H1 (cell line): Measurements from ENCODE around the gene LAG3. TPM values are rescaled to one million over a fixed set of nuclear protein-coding genes. Genes with fewer than 3 reads are reported as not detected.

Experiments used
- CTCF ChIA-PET: fragments of 300-600 bp; sonication (Branson Sonifier 250); formaldehyde crosslinking; loops from one replicate; lab custom pipeline; 2021; ENCODE audit not compliant: partially characterized antibody; lab: Charles Lee
- POLR2A ChIA-PET: fragments of 300-600 bp; sonication (Branson Sonifier 250); formaldehyde crosslinking; loops from one replicate; lab custom pipeline; 2021; ENCODE audit warnings: inconsistent platforms; ENCODE audit not compliant: partially characterized antibody; lab: Charles Lee
- DNase-seq, 2 experiments: peaks; one replicate each; pipeline versions ENCODE4 v3.0.0 to v3.0.0-alpha.2; 2010 to 2022; ENCODE audit warnings: low spot score in 2 of 2, low read depth in 1 of 2, mixed read lengths in 1 of 2
- FAIRE-seq: peaks from 2 replicates; lab custom pipeline; 2011; peaks lifted over from hg19 to GRCh38; lab: Jason Lieb, UNC
- H2AFZ ChIP-seq: 2 replicates; pipeline ENCODE4 v1.8.1; 2012; ENCODE audit warnings: low read length, inconsistent platforms
- H2AK5ac ChIP-seq: 2 replicates; pipeline ENCODE4 v1.6.1; 2013; ENCODE audit warnings: low read depth, low read length
- H2BK120ac ChIP-seq: replicated peaks from 2 replicates; pipeline ENCODE3; 2013; ENCODE audit warnings: low read depth, low read length, inconsistent platforms
- H2BK12ac ChIP-seq: 2 replicates; pipeline ENCODE4 v1.6.1; 2013; ENCODE audit warnings: low read depth, low read length
- H2BK15ac ChIP-seq: 2 replicates; pipeline ENCODE4 v1.6.1; 2013; ENCODE audit warnings: low read length
- H2BK20ac ChIP-seq: 2 replicates; pipeline ENCODE4 v1.6.1; 2013; ENCODE audit warnings: low read length
- H2BK5ac ChIP-seq: 2 replicates; pipeline ENCODE4 v1.6.1; 2013; ENCODE audit warnings: low read depth, low read length
- H3K14ac ChIP-seq: 2 replicates; pipeline ENCODE4 v1.6.1; 2013; ENCODE audit warnings: inconsistent platforms; ENCODE audit not compliant: insufficient read length
- H3K18ac ChIP-seq: 2 replicates; pipeline ENCODE4 v1.6.1; 2013; ENCODE audit warnings: low read length; ENCODE audit errors: extremely low read depth
- H3K23ac ChIP-seq: 2 replicates; pipeline ENCODE4 v1.6.1; 2013; ENCODE audit warnings: inconsistent platforms; ENCODE audit not compliant: insufficient read length
- H3K23me2 ChIP-seq: 2 replicates; pipeline ENCODE4 v1.6.1; 2013; ENCODE audit warnings: low read depth, low read length
- H3K27ac ChIP-seq: 2 replicates; pipeline ENCODE4 v1.6.1; 2011; ENCODE audit warnings: low read depth, low read length, inconsistent platforms
- H3K27me3 ChIP-seq, 4 experiments: replicated peaks in 1 of 4; 1 replicate in 1 of 4; 2 replicates in 3 of 4; pipeline versions ENCODE4 v1.6.1 to v1.8.1; 2011 to 2013; ENCODE audit warnings: low read length in 3 of 4, mild to moderate bottlenecking in 3 of 4, inconsistent platforms in 2 of 4, mixed read lengths in 2 of 4, moderate library complexity in 1 of 4; ENCODE audit not compliant: control insufficient read depth in 3 of 4, insufficient read depth in 3 of 4; ENCODE audit errors: extremely low read depth in 1 of 4
- H3K36me3 ChIP-seq, 4 experiments: 2 replicates each; pipeline versions ENCODE4 v1.6.1 to v1.8.1; 2011 to 2013; ENCODE audit warnings: mild to moderate bottlenecking in 4 of 4, low read length in 3 of 4, moderate library complexity in 2 of 4, control low read depth in 1 of 4, inconsistent platforms in 1 of 4; ENCODE audit not compliant: insufficient read depth in 4 of 4, control insufficient read depth in 2 of 4
- H3K4ac ChIP-seq: replicated peaks from 2 replicates; pipeline ENCODE3; 2013; ENCODE audit warnings: low read length, low read depth, mixed read lengths, inconsistent platforms; ENCODE audit not compliant: insufficient read length
- H3K4me1 ChIP-seq, 4 experiments: replicated peaks in 1 of 4; 1 replicate in 1 of 4; 2 replicates in 3 of 4; pipeline versions ENCODE4 v1.6.1 to v1.8.1; 2011 to 2013; ENCODE audit warnings: low read length in 3 of 4, inconsistent platforms in 2 of 4, mixed read lengths in 1 of 4; ENCODE audit not compliant: insufficient read depth in 4 of 4, control insufficient read depth in 3 of 4
- H3K4me2 ChIP-seq, 2 experiments: 2 replicates each; pipeline versions ENCODE4 v1.6.1 to v1.8.1; 2011 to 2013; ENCODE audit warnings: low read depth in 2 of 2, low read length in 2 of 2, control low read depth in 1 of 2, inconsistent platforms in 1 of 2, mild to moderate bottlenecking in 1 of 2; ENCODE audit not compliant: insufficient read depth in 1 of 2
- H3K4me3 ChIP-seq, 4 experiments: fragments of 200-600, 300-600 bp in 1 of 4; sonication (generic), shearing (Covaris generic), sonication (Bioruptor Twin) in 1 of 4; 2 replicates each; pipeline versions ENCODE4 v1.5.1 to v1.8.1; 2011 to 2016; ENCODE audit warnings: low read length in 4 of 4, low read depth in 3 of 4, control low read depth in 2 of 4, inconsistent platforms in 2 of 4, mild to moderate bottlenecking in 2 of 4, mixed read lengths in 1 of 4, moderate library complexity in 1 of 4; ENCODE audit not compliant: insufficient read depth in 2 of 4; ENCODE audit errors: extremely low read depth in 1 of 4
- H3K56ac ChIP-seq: replicated peaks from 2 replicates; pipeline ENCODE3; 2013; ENCODE audit warnings: low read depth, mild to moderate bottlenecking, mixed read lengths, low read length, inconsistent platforms; ENCODE audit not compliant: insufficient read length
- H3K79me1 ChIP-seq: 2 replicates; pipeline ENCODE4 v1.6.1; 2013; ENCODE audit warnings: low read depth, low read length, control low read depth
- H3K79me2 ChIP-seq, 2 experiments: 2 replicates each; pipeline versions ENCODE4 v1.6.1 to v1.8.1; 2012 to 2013; ENCODE audit warnings: low read length in 2 of 2, mild to moderate bottlenecking in 2 of 2, inconsistent platforms in 1 of 2; ENCODE audit not compliant: insufficient read depth in 2 of 2, control insufficient read depth in 1 of 2
- H3K9ac ChIP-seq, 4 experiments: replicated peaks in 1 of 4; 1 replicate in 1 of 4; 2 replicates in 3 of 4; pipeline versions ENCODE4 v1.6.1 to v1.8.1; 2011 to 2013; ENCODE audit warnings: low read depth in 3 of 4, low read length in 3 of 4, control low read depth in 2 of 4, mild to moderate bottlenecking in 2 of 4, moderate library complexity in 2 of 4, inconsistent platforms in 1 of 4; ENCODE audit errors: extremely low read depth in 1 of 4
- H3K9me3 ChIP-seq, 2 experiments: 2 replicates each; pipeline versions ENCODE4 v1.6.1 to v1.8.1; 2012 to 2013; ENCODE audit warnings: mild to moderate bottlenecking in 2 of 2, moderate library complexity in 2 of 2, control low read depth in 1 of 2, inconsistent platforms in 1 of 2, low read depth in 1 of 2, low read length in 1 of 2, mixed read lengths in 1 of 2; ENCODE audit not compliant: insufficient read depth in 2 of 2
- H4K20me1 ChIP-seq, 2 experiments: replicated peaks in 1 of 2; 2 replicates each; pipeline versions ENCODE3 to v1.8.1; 2011 to 2013; ENCODE audit warnings: inconsistent platforms in 2 of 2, low read length in 2 of 2, mild to moderate bottlenecking in 1 of 2; ENCODE audit not compliant: insufficient read depth in 2 of 2, control insufficient read depth in 1 of 2
- H4K5ac ChIP-seq: 2 replicates; pipeline ENCODE4 v1.6.1; 2013; ENCODE audit warnings: low read length, low read depth, mixed read lengths, inconsistent platforms; ENCODE audit not compliant: insufficient read length
- H4K8ac ChIP-seq: 2 replicates; pipeline ENCODE4 v1.8.0; 2013; ENCODE audit warnings: mild to moderate bottlenecking, moderate library complexity, low read length, inconsistent platforms; ENCODE audit not compliant: insufficient read depth; ENCODE audit errors: extremely low read depth
- H4K91ac ChIP-seq: replicated peaks from 2 replicates; pipeline ENCODE3; 2013; ENCODE audit warnings: low read length, mixed read lengths, inconsistent platforms; ENCODE audit not compliant: insufficient read length
- EZH2 ChIP-seq: fragments of 200-600 bp; sonication (generic); IDR thresholded peaks from 2 replicates; pipeline ENCODE4 v1.7.1; 2012; ENCODE audit warnings: low read depth, mild to moderate bottlenecking, moderate library complexity, low read length, inconsistent platforms; ENCODE audit not compliant: severe bottlenecking
- POLR2A ChIP-seq, 2 experiments: IDR thresholded peaks; 1 replicate in 1 of 2; 2 replicates in 1 of 2; pipeline ENCODE4 v1.6.1; 2011; ENCODE audit warnings: low read depth in 2 of 2, low read length in 2 of 2, mild to moderate bottlenecking in 2 of 2; ENCODE audit errors: control extremely low read depth in 1 of 2
- RNF2 ChIP-seq: fragments of 200-900, 300-1000 bp; sonication (generic); IDR thresholded peaks from 2 replicates; pipeline ENCODE4 v1.7.1; 2016; ENCODE audit warnings: borderline replicate concordance, low read depth, mild to moderate bottlenecking, antibody characterized with exemption, low read length; ENCODE audit not compliant: poor library complexity, severe bottlenecking; ENCODE audit errors: missing control alignments
- YY1 ChIP-seq: IDR thresholded peaks from 2 replicates; pipeline ENCODE4 v1.6.1; 2011; ENCODE audit warnings: low read depth, mild to moderate bottlenecking, low read length
- WGBS, 2 experiments: shearing (Covaris generic) in 1 of 2; methylation state at CpG; one replicate each; pipeline versions ENCODE4 v1.1.6 to v1.1.7; 2013 to 2015; ENCODE audit warnings: low lambda C conversion rate in 2 of 2, mixed read lengths in 2 of 2, inconsistent platforms in 1 of 2, low coverage in 1 of 2, missing lambda C conversion rate in 1 of 2; ENCODE audit not compliant: insufficient replicate concordance in 2 of 2, insufficient coverage in 1 of 2, insufficient read length in 1 of 2; ENCODE audit errors: extremely low coverage in 1 of 2, missing lambda C conversion rate in 1 of 2; 5-methylcytosine and 5-hydroxymethylcytosine counted together
- polyA plus RNA-seq, 7 experiments: library from polyadenylated mRNA; depleted of rRNA in 3 of 7; stranded (reverse) in 5 of 7; unstranded in 2 of 7; fragments of >200 nt in 5 of 7; fragments of 200-250 nt in 2 of 7; gene quantifications; 1 replicate in 5 of 7; 2 replicates in 1 of 7; 4 replicates in 1 of 7; pipeline versions ENCODE4 v1.2.1 to v1.2.3, GENCODE V29; 2011 to 2013; ENCODE audit warnings: missing spikeins in 2 of 7, mixed read lengths in 2 of 7
- total RNA-seq: library from RNA; stranded (reverse); fragmentation: NEBNext Ultra II Directional; extraction: Animal tissue kit (Norgen Biotek cat#: 25700); gene quantifications from 2 replicates; pipeline ENCODE4 v1.2.1, GENCODE V29; 2021

LAG3 gene
- total and polyA plus RNA-seq, 2 of the 8 experiments (the other 6 are each of a cell fraction or from before 2014, with no cell fraction given) = 1.1 to 3.1 TPM

GRCh38 chr12:6770094-6770493 is 2.2 kb upstream of the LAG3 start:
- no peak for FAIRE-seq
- Histone ChIP-seq H4K5ac (no peak overlapping the region), H3K9ac (no peak overlapping the region), H3K27me3 (peaks cover 0 to 25% (median 20%) of the 10 kb centered on the region in 4 experiments; a peak in 5 of 7 replicates), H3K23ac (no peak overlapping the region), H3K4me2 (no peak overlapping the region; a peak in 1 of 4 replicates), H3K4me1 (peaks cover 5 to 39% (median 30%) of the 10 kb centered on the region in 4 experiments), H3K27ac (no peak overlapping the region), H3K23me2 (peaks cover 17% of the 10 kb centered on the region), H4K20me1 (peaks cover 6 to 20% of the 10 kb centered on the region in 2 experiments), H3K56ac (no peak overlapping the region), H3K14ac (no peak overlapping the region), H2BK5ac (0 out of 2 replicates have a peak overlapping the region, but pooled peaks have one; percentile 28), H3K79me2 (peaks cover 4 to 25% of the 10 kb centered on the region in 2 experiments; a peak in 2 of 4 replicates), H3K36me3 (peaks cover 0 to 23% (median 5%) of the 10 kb centered on the region in 4 experiments; a peak in 6 of 8 replicates), H3K18ac (no peak overlapping the region), H2AFZ (no peak overlapping the region), H2BK120ac (no peak overlapping the region), H2BK12ac (no peak overlapping the region), H4K91ac (no peak overlapping the region), H3K4ac (no peak overlapping the region), H4K8ac (no peak overlapping the region), H3K79me1 (0 out of 2 replicates have a peak, but pooled peaks cover 2% of the 10 kb centered on the region), H2BK20ac (no peak overlapping the region), H3K9me3 (no peaks in the 10 kb centered on the region), H3K4me3 (no peak overlapping the region), H2AK5ac (no peak overlapping the region), H2BK15ac (no peak overlapping the region)
- 94% methylated on average over 9 of the region's 12 CpGs; no CpG with 5 or more reads in 1 of the 2 experiments for WGBS, 2 experiments
- ChIA-PET CTCF (interaction anchor here (1.6 to 29.6 kb wide), 4 partner anchors 11 to 60 kb away, joined by 3 to 532 read pairs (median 266); partner anchors contain the start of genes GNB3, GPR162, MLF2 and P3H3), POLR2A (interaction anchor here (0.6 to 11.6 kb wide), 10 partner anchors 8 to 434 kb away, joined by 3 to 151 read pairs (median 8); partner anchors contain the start of genes CDCA3, GNB3, GPR162 and MLF2)
- TF ChIP-seq YY1 (no peak), POLR2A (IDR thresholded peaks at IDR 0.05; ENCODE audit: control extremely low read depth in 1 of 2, low read depth in 2 of 2, low read length in 2 of 2) (0 out of 3 replicates have a peak, but pooled peaks of 1 of the 2 experiments have one; percentile 24), RNF2 (no peak), EZH2 (no peak)
- DNase-seq = no peak
